DMS53 treated with DMSO at 0.1 percent for 48 hours (cell line): ENCODE measurements around the gene MRPL39.

Source experiments
- DNase-seq: peaks from one replicate; lab custom pipeline; 2025; ENCODE audit not compliant: unreplicated experiment; lab: John Stamatoyannopoulos, UW

MRPL39 gene

GRCh38 chr21:25569711-25570110, 37.6 kb downstream of the MRPL39 start:
- no peak for DNase-seq

- peak; percentile 8 for DNase-seq
Measured at GRCh38 chr21:25569084-25569483, 38.2 kb downstream of the MRPL39 start.

- no peak for DNase-seq
Measured at GRCh38 chr21:25568246-25568645, 39.0 kb downstream of the MRPL39 start.

- DNase-seq = no peak
Measured at GRCh38 chr21:25567472-25567871, 39.8 kb downstream of the MRPL39 start.

GRCh38 chr21:25566645-25567044, 40.6 kb downstream of the MRPL39 start:
- DNase-seq = no peak

- DNase-seq = no peak
Measured at GRCh38 chr21:25565272-25566211, 41.7 kb downstream of the MRPL39 start.

- DNase-seq = no peak
Measured at GRCh38 chr21:25564349-25564948, 42.8 kb downstream of the MRPL39 start.

- no peak for DNase-seq
Measured at GRCh38 chr21:25563361-25564116, 43.7 kb downstream of the MRPL39 start.

- no peak for DNase-seq
Measured at GRCh38 chr21:25562660-25563059, 44.6 kb downstream of the MRPL39 start.

- DNase-seq = peak; percentile 6
Measured at GRCh38 chr21:25561668-25562641, 45.3 kb downstream of the MRPL39 start.

GRCh38 chr21:25560891-25561290, 46.4 kb downstream of the MRPL39 start:
- no peak for DNase-seq

- no peak for DNase-seq
Measured at GRCh38 chr21:25560271-25560685, 47.0 kb downstream of the MRPL39 start.

GRCh38 chr21:25559746-25560145, 47.5 kb downstream of the MRPL39 start:
- no peak for DNase-seq

GRCh38 chr21:25558123-25558522, 49.2 kb downstream of the MRPL39 start:
- DNase-seq = no peak

GRCh38 chr21:25557180-25557579, 50.1 kb downstream of the MRPL39 start:
- DNase-seq = no peak

- DNase-seq = no peak
Measured at GRCh38 chr21:25556091-25556490, 51.2 kb downstream of the MRPL39 start.

GRCh38 chr21:25555492-25555891, 51.8 kb downstream of the MRPL39 start:
- DNase-seq = no peak

GRCh38 chr21:25552856-25553255, 54.4 kb downstream of the MRPL39 start:
- DNase-seq = no peak

GRCh38 chr21:25551569-25551968, 55.7 kb downstream of the MRPL39 start:
- no peak for DNase-seq

GRCh38 chr21:25550352-25551120, 56.7 kb downstream of the MRPL39 start:
- DNase-seq = no peak
